ENCODE measurements around the gene SYNGR3.

GRCh38 chr16:1980030-1980769, 9.6 kb upstream of the SYNGR3 start:
- no peak for TF ChIP-seq CTCF (IDR thresholded peaks at IDR 0.05; ENCODE audit: insufficient read depth, low read depth, low read length)
- peak; percentile 57 for TF ChIP-seq EZH2 (IDR thresholded peaks at IDR 0.05; ENCODE audit: insufficient read depth, low read length)
